Measurements from ENCODE around the gene ELFN2.

- TF ChIP-seq TAF1 (IDR thresholded peaks at IDR 0.05; ENCODE audit: low read depth) (no peak), EP300 (IDR thresholded peaks at IDR 0.05; ENCODE audit: borderline replicate concordance) (no peak)
Observed at GRCh38 chr22:37356922-37357321, 70.4 kb downstream of the ELFN2 start.

Data from Ishikawa (cell line).